Memory B cell (primary cell): ENCODE results near the gene LMBR1L.

Experiments
- ATAC-seq: fragments of 150-1000 bp; cut with Tn5 transposase; 2 replicates; pipeline ENCODE4 v1.10.0; 2021; ENCODE audit warnings: low read depth, mild to moderate bottlenecking, moderate library complexity
- DNase-seq, 2 donors: peaks; one replicate each; pipeline ENCODE4 v3.0.0; 2022; ENCODE audit warnings: low spot score in 2 of 2
- H3K27ac Mint-ChIP-seq: one replicate; pipeline ENCODE4 v1.8.0; 2022; ENCODE audit warnings: mild to moderate bottlenecking, moderate library complexity, mixed read lengths
- H3K27me3 Mint-ChIP-seq: one replicate; pipeline ENCODE4 v1.8.0; 2022; ENCODE audit warnings: mixed read lengths
- H3K36me3 Mint-ChIP-seq: one replicate; pipeline ENCODE4 v1.8.0; 2022; ENCODE audit warnings: mild to moderate bottlenecking, mixed read lengths
- H3K4me1 Mint-ChIP-seq: one replicate; pipeline ENCODE4 v1.8.0; 2022; ENCODE audit warnings: mixed read lengths
- H3K4me3 Mint-ChIP-seq: one replicate; pipeline ENCODE4 v1.8.0; 2022; ENCODE audit warnings: mild to moderate bottlenecking, moderate library complexity, mixed read lengths
- H3K9me3 Mint-ChIP-seq: one replicate; pipeline ENCODE4 v1.8.0; 2022; ENCODE audit warnings: mixed read lengths

LMBR1L gene

DNA sequence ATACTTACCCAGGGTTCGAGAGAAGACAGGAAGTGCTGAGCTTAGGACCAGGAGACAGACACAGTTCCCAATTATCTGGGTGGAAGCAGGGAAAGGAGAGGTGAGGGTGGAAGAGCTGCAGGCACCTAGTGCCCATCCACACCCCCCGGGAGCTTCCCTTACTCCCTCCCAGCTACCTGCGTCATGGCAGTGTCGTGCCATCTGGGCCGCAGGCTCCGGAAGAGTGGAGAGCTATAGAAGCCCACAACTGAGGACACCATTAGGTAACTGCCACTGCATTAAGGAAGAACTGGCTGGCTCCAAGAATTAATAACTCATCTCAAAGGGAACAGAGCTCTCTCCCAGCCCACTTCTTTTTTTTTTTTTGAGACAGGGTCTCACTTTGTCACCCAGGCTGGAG is 10.3 kb downstream of the LMBR1L start:
- ATAC-seq (no peak), DNase-seq (no peak)
- Mint-ChIP-seq H3K36me3 (peaks cover 30% of the 10 kb centered on the region), H3K9me3 (no peaks in the 10 kb centered on the region), H3K27me3 (peaks cover 3% of the 10 kb centered on the region), H3K4me1 (peaks cover 2% of the 10 kb centered on the region), H3K27ac (no peak overlapping the region), H3K4me3 (no peak overlapping the region)

GRCh38 chr12:49098703-49099102 is 11.9 kb downstream of the LMBR1L start:
- H3K9me3 Mint-ChIP-seq = no peaks in the 10 kb centered on the region
- H3K4me3 Mint-ChIP-seq = no peak overlapping the region
- no peak overlapping the region for H3K27ac Mint-ChIP-seq
- peaks cover 11% of the 10 kb centered on the region for H3K27me3 Mint-ChIP-seq
- H3K4me1 Mint-ChIP-seq = peaks cover 8% of the 10 kb centered on the region
- no peak for ATAC-seq
- DNase-seq = no peak
- H3K36me3 Mint-ChIP-seq = peaks cover 24% of the 10 kb centered on the region

DNA sequence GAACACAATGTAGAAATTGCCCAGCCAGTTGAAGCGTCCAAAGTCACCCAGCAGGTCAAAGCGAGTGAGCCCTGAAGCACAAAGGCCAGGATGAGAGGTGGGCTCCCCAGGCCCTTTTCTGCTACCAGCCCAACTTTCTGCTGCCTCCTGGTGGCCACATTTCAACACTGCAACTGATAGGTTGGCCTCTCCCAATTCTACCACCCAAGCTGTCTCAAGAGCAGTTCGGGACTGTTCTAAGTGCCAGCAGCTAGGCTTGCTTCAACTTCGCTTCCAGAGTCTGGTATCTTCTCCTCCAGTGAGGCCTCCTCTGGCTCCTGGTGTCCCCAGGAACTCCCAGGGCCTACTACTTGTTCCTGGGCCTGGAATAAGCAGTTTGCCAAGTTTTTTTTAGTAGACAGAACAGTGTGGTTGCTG is 12.6 kb downstream of the LMBR1L start:
- H3K36me3 Mint-ChIP-seq = peaks cover 24% of the 10 kb centered on the region
- no peak overlapping the region for H3K4me3 Mint-ChIP-seq

GRCh38 chr12:49097381-49097780 is 13.3 kb downstream of the LMBR1L start:
- Mint-ChIP-seq H3K27ac (no peak overlapping the region), H3K4me3 (no peak overlapping the region), H3K27me3 (peaks cover 13% of the 10 kb centered on the region), H3K36me3 (peaks cover 24% of the 10 kb centered on the region), H3K9me3 (no peaks in the 10 kb centered on the region), H3K4me1 (peaks cover 11% of the 10 kb centered on the region)
- DNase-seq (no peak), ATAC-seq (no peak)

More for the DNA sequence above, 12.6 kb downstream of the LMBR1L start:
- Mint-ChIP-seq H3K4me1 (peaks cover 10% of the 10 kb centered on the region), H3K27me3 (peaks cover 13% of the 10 kb centered on the region), H3K27ac (no peak overlapping the region), H3K9me3 (no peaks in the 10 kb centered on the region)
- DNase-seq = peak; percentile 60 to 64
- ATAC-seq = peak; percentile 70

GRCh38 chr12:49094975-49095365 is 15.7 kb downstream of the LMBR1L start:
- no peak for ATAC-seq
- H3K27me3 Mint-ChIP-seq = peaks cover 21% of the 10 kb centered on the region
- H3K36me3 Mint-ChIP-seq = peaks cover 12% of the 10 kb centered on the region
- peaks cover 26% of the 10 kb centered on the region for H3K4me1 Mint-ChIP-seq
- no peaks in the 10 kb centered on the region for H3K9me3 Mint-ChIP-seq
- DNase-seq = no peak
- H3K4me3 Mint-ChIP-seq = no peak overlapping the region
- no peak overlapping the region for H3K27ac Mint-ChIP-seq

GRCh38 chr12:49094160-49094974 is 16.3 kb downstream of the LMBR1L start, which contains the start of gene DHH:
Gene DHH (minus strand): TSS chr12:49094801. CDS start chr12:49094512, 289 bp downstream.
- ATAC-seq (peak; percentile 21), DNase-seq (no peak)
- peaks cover 21% of the 10 kb centered on the region for H3K27me3 Mint-ChIP-seq
- H3K27ac Mint-ChIP-seq = no peak within 1 kb of the TSS
- H3K36me3 Mint-ChIP-seq = peaks cover 12% of the 10 kb centered on the region
- no peaks in the 10 kb centered on the region for H3K9me3 Mint-ChIP-seq
- no peak within 1 kb of the TSS for H3K4me3 Mint-ChIP-seq
- H3K4me1 Mint-ChIP-seq = peaks cover 29% of the 10 kb centered on the region

DNA sequence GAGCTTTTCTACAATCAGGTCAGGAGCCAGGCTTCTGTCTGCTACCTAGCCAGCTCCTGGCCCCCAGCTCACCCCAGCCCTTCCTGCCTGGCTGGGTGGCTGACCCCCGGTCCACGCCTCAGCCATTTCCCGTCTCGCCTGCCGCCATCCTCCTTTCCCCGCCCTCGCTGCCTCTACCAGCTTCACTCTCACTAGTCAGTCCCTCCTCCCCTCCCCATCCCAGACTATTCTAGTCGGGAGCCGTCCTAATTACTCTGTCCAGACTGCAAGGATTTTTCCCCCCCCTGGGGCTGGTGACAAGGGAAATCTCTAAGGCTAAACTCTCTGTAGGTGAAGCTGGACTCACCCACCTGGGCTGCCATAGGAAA is 16.9 kb downstream of the LMBR1L start:
- DNase-seq (no peak), ATAC-seq (no peak)
- peaks cover 12% of the 10 kb centered on the region for H3K36me3 Mint-ChIP-seq
- no peak overlapping the region for H3K27ac Mint-ChIP-seq
- H3K4me1 Mint-ChIP-seq = peaks cover 31% of the 10 kb centered on the region
- peaks cover 22% of the 10 kb centered on the region for H3K27me3 Mint-ChIP-seq
- H3K9me3 Mint-ChIP-seq = no peaks in the 10 kb centered on the region
- no peak overlapping the region for H3K4me3 Mint-ChIP-seq

DNA sequence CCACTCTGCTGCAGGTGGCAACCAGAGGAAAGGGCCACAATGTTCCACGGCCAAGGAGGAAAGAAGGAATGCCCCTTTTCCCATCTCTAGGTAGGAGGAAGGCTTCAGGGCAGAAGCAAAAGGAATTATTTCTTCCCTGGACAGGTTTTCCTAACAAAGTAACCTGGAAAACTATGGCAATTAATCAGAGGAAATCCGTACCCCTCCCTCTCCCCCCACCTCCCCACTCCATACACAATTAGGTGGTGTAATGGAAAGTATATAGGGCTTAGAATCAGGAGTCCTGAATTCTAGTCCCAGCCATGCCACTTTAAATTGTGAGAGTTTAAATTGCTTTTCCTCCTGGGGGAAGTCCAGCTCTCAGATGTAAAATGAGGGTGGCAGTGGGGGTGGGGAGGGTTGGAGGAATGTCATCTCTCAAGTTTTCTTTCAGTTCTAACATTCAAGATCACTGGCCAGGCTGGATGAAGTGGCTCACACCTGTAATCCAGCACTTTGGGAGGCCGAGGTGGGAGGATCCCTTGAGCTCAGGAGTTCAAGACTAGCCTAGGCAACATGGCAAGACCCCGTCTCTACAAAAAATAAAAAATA is 17.7 kb downstream of the LMBR1L start:
- ATAC-seq (no peak), DNase-seq (no peak)
- Mint-ChIP-seq H3K27me3 (peaks cover 26% of the 10 kb centered on the region), H3K27ac (no peak overlapping the region), H3K36me3 (peaks cover 9% of the 10 kb centered on the region), H3K4me1 (peaks cover 38% of the 10 kb centered on the region), H3K9me3 (no peaks in the 10 kb centered on the region), H3K4me3 (no peak overlapping the region)

GRCh38 chr12:49092086-49092815 is 18.4 kb downstream of the LMBR1L start:
- no peak overlapping the region for H3K4me3 Mint-ChIP-seq
- peaks cover 38% of the 10 kb centered on the region for H3K4me1 Mint-ChIP-seq
- DNase-seq = peak; percentile 52 to 64
- peaks cover 9% of the 10 kb centered on the region for H3K36me3 Mint-ChIP-seq
- ATAC-seq = peak; percentile 37
- H3K27me3 Mint-ChIP-seq = peaks cover 26% of the 10 kb centered on the region
- no peaks in the 10 kb centered on the region for H3K9me3 Mint-ChIP-seq
- H3K27ac Mint-ChIP-seq = peak overlapping the region; percentile 62

- H3K4me1 Mint-ChIP-seq = peaks cover 38% of the 10 kb centered on the region
- DNase-seq (no peak), ATAC-seq (no peak)
- H3K36me3 Mint-ChIP-seq = peaks cover 8% of the 10 kb centered on the region
- peaks cover 26% of the 10 kb centered on the region for H3K27me3 Mint-ChIP-seq
- H3K9me3 Mint-ChIP-seq = no peaks in the 10 kb centered on the region
- H3K4me3 Mint-ChIP-seq = no peak overlapping the region
- peak overlapping the region; percentile 62 for H3K27ac Mint-ChIP-seq
Observed at GRCh38 chr12:49091836-49092085, 18.9 kb downstream of the LMBR1L start.

DNA sequence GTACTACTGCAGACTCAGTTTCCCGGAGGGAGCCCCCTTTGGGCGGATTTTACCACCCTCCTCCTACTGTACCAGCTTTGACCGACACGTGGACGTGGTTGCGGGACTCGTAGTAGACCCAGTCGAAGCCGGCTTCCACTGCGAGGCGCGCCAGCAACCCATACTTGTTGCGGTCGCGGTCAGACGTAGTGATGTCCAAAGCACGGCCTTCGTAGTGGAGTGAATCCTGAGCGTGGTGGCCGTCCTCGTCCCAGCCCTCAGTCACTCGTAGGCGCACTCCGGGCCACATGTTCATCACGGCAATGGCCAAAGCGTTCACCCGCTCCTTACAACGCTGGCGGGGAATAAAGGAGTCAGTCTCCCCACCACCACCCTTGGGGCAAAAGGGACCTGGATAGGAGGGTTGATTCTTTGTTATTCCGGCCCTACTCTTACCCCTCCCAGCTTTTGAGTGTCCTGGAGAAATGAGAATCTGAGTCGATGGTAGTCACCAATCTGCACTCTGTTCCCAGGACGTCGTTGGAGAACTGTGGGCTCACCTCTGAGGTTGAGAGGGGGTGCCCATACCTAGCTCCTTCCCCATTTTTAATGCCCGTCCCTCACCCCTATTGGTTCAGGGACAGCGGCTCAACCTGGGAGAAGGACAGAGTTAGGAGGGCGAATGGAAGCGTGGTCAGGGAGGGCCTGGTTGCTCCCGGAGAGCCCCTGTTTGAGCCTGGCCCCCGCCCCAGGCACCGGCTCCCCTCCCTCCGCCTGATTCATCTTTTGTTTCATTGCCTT is 19.4 kb downstream of the LMBR1L start:
- Mint-ChIP-seq H3K27ac (peak overlapping the region; percentile 62), H3K4me3 (peak overlapping the region; percentile 41), H3K9me3 (no peaks in the 10 kb centered on the region), H3K36me3 (peaks cover 4% of the 10 kb centered on the region), H3K4me1 (peaks cover 38% of the 10 kb centered on the region), H3K27me3 (peaks cover 27% of the 10 kb centered on the region)
- peak in 1 of 2 donors; percentile 29 for DNase-seq
- ATAC-seq = no peak

DNA sequence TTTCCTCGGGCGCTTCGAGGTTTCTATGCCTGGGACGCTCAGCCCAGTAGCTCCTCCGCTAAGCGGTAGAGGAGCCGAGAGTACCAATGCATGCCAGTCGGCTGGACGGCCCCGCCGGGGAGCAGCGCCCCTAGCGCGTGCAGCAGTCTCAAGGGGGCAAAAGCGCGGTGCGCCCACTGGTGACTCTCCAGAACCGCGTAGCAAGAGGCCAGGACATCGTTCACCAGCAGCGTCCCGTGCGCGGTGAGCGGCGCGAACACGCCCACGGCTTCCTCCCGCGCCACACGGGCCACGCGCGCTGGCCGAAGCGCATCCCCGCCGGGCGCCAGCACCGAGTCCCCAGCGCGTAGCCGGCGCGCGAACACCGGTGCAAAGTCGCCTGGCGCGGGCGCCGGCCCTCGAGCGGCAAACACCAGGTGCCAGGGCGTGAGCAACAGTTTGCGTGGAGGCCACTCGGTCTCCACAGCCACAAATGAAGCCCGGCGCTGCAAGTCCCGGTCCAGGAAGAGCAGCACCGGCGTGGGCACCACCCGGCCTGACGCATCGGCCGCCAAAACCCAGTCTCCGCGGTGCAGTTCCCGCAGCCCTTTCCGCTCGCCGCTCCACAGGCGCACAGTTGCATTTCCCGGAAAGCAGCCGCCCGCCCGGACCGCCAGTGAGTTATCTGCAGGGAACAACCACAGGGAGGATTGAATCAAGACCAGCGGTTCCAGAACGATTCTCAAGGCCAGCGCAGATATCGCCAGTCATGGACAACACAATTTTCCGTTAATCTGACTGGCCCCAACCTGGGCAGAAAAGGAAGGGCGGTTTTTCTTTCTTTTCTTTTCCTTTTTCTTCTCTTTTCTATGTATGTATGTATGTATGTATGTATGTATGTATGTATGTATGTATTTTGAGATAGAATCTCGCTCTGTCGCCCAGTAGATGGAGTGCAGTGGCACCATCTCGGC is 20.6 kb downstream of the LMBR1L start:
- H3K27ac Mint-ChIP-seq = no peak overlapping the region

DNA sequence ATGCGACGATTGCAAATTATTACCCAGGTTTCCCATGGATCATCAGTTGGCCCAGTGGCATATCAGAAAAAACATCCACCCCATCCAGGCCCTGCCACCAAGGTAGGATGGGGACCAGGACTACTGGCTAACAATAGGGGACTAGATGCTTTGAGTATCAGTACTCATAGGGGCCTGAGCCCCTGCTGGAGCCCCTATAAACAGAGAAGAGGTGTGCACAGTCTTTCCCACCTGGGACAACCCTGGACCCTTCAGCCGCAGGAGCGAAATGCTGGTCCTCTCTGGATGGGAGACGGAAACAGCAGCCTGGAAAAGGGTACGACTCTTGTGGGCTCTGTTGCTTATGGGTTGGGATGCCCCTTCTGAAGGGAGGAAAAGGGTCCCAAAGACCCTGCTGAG is 21.7 kb downstream of the LMBR1L start:
- ATAC-seq (no peak), DNase-seq (no peak)
- Mint-ChIP-seq H3K27ac (no peak overlapping the region), H3K9me3 (no peaks in the 10 kb centered on the region), H3K4me3 (no peak overlapping the region), H3K4me1 (peaks cover 33% of the 10 kb centered on the region), H3K27me3 (peaks cover 19% of the 10 kb centered on the region), H3K36me3 (no peaks in the 10 kb centered on the region)

More for the DNA sequence above, 20.6 kb downstream of the LMBR1L start:
- H3K4me3 Mint-ChIP-seq = peak overlapping the region; percentile 80
- H3K4me1 Mint-ChIP-seq = peaks cover 36% of the 10 kb centered on the region
- no peaks in the 10 kb centered on the region for H3K9me3 Mint-ChIP-seq
- H3K36me3 Mint-ChIP-seq = peaks cover under 1% of the 10 kb centered on the region
- ATAC-seq = peak; percentile 37
- DNase-seq = peak in 1 of 2 donors; percentile 58
- peaks cover 22% of the 10 kb centered on the region for H3K27me3 Mint-ChIP-seq
